Body of pancreas (tissue), 4 donors: ENCODE results near the gene HMG20A.

Experiments used
- CTCF ChIP-seq, 7 experiments: fragments of 450-650 bp in 4 of 7; fragments of 200-600 bp in 3 of 7; sonication (generic) in 3 of 7; IDR thresholded peaks; one replicate each; pipeline ENCODE4 v1.5.1; 2016 to 2019; ENCODE audit warnings: antibody characterized with exemption in 7 of 7
- POLR2A ChIP-seq, 3 donors: fragments of 450-650 bp; IDR thresholded peaks; one replicate each; pipeline ENCODE4 v1.6.1; 2016; ENCODE audit warnings: antibody characterized with exemption in 3 of 3, mild to moderate bottlenecking in 2 of 3

DNA sequence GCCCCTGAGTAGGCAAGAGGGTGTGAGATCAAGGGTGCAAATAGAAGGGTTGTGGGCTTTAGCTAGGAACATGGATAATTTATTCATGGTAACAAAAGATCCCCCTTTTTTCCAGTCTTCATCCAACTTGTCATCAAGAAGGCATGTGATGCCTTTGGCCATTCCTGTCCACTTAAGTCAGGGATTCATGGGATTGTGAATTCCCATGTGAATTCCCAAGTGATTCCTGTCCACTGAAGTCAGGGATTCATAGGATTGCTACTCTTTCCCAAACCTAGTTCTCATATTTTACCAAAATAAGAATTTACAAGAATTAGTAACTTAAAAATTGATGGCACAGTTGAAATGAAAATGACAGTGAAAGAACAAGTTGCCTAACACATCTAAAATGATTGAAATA, 40.8 kb downstream of the HMG20A start:
- TF ChIP-seq CTCF (IDR thresholded peaks at IDR 0.05) (no peak), POLR2A (IDR thresholded peaks at IDR 0.05) (no peak)
